ENCODE data around the gene KCNAB1. TPM values are rescaled to one million over a fixed set of nuclear protein-coding genes. Genes with fewer than 3 reads are reported as not detected.

Gene KCNAB1
- total and polyA plus RNA-seq, 2 of the 8 experiments (the other 6 are each of a cell fraction or from before 2014, with no cell fraction given): 0.51 to 2.3 TPM

DNA sequence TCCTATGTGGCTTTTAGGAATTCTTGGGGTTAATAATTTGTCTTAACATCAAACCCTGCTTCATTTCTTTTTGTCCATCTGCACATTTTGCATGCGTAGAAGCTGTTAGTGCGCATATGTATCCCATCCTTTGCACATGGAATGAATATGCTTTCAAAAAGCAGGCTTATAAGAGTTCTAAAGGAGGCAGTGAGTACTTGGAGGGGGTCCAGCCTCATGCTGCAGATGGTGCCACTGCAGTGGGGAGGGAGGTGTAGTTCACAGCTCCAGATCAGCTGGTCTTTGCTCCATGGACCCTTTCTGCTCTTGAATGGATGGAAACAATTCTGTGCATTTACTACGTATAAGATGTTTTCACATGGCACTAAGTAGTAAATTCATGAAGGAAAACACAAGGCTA is 455.3 kb downstream of the KCNAB1 start:
- no peak overlapping the region for H3K14ac ChIP-seq (ENCODE audit: insufficient read length)
- no peak overlapping the region for H3K4me3 ChIP-seq (ENCODE audit: extremely low read depth in 1 of 4, insufficient read depth in 2 of 4, low read depth in 3 of 4, low read length in 4 of 4)
- H3K27ac ChIP-seq (ENCODE audit: low read depth, low read length): no peak overlapping the region
- DNase-seq (ENCODE audit: low read depth in 1 of 2, low spot score in 2 of 2) (no peak), FAIRE-seq (no peak)
- no peak overlapping the region for H2BK15ac ChIP-seq (ENCODE audit: low read length)
- H2AFZ ChIP-seq (ENCODE audit: low read length): no peak overlapping the region
- no peaks in the 10 kb centered on the region for H3K27me3 ChIP-seq (replicated peaks in 1 of 4; ENCODE audit: control insufficient read depth in 3 of 4, extremely low read depth in 1 of 4, insufficient read depth in 3 of 4, low read length in 3 of 4)
- no peak overlapping the region for H3K23ac ChIP-seq (ENCODE audit: insufficient read length)
- H3K9me3 ChIP-seq (ENCODE audit: insufficient read depth in 2 of 2, low read depth in 1 of 2, low read length in 1 of 2): no peaks in the 10 kb centered on the region
- H3K79me2 ChIP-seq (ENCODE audit: control insufficient read depth in 1 of 2, insufficient read depth in 2 of 2, low read length in 2 of 2): no peaks in the 10 kb centered on the region
- ChIA-PET CTCF (ENCODE audit: partially characterized antibody) (interaction anchor here (0.6 to 1.5 kb wide), 4 partner anchors 81 to 1088 kb away, joined by 3 to 8 read pairs (median 3); no protein-coding TSS in a partner anchor), POLR2A (ENCODE audit: partially characterized antibody) (no interaction called here)
- no peak overlapping the region for H3K4me2 ChIP-seq (ENCODE audit: insufficient read depth in 1 of 2, low read depth in 2 of 2, low read length in 2 of 2)
- H3K4me1 ChIP-seq (replicated peaks in 1 of 4; ENCODE audit: control insufficient read depth in 3 of 4, insufficient read depth in 4 of 4, low read length in 3 of 4): peaks cover 0 to 3% (median under 1%) of the 10 kb centered on the region in 4 experiments; a peak in 2 of 7 replicates
- no peaks in the 10 kb centered on the region for H4K20me1 ChIP-seq (replicated peaks in 1 of 2; ENCODE audit: control insufficient read depth in 1 of 2, insufficient read depth in 2 of 2, low read length in 2 of 2)
- no peak overlapping the region for H3K9ac ChIP-seq (replicated peaks in 1 of 4; ENCODE audit: extremely low read depth in 1 of 4, low read depth in 3 of 4, low read length in 3 of 4)
- H2BK120ac ChIP-seq (replicated peaks; ENCODE audit: low read depth, low read length): no peak overlapping the region
- H3K4ac ChIP-seq (replicated peaks; ENCODE audit: insufficient read length, low read depth, low read length): no peak overlapping the region
- no peak overlapping the region for H2BK20ac ChIP-seq (ENCODE audit: low read length)
- H2BK5ac ChIP-seq (ENCODE audit: low read depth, low read length): no peak overlapping the region
- no peak overlapping the region for H3K18ac ChIP-seq (ENCODE audit: extremely low read depth, low read length)
- H4K5ac ChIP-seq (ENCODE audit: insufficient read length, low read depth, low read length): no peak overlapping the region
- H3K79me1 ChIP-seq (ENCODE audit: low read depth, low read length): no peaks in the 10 kb centered on the region
- H3K23me2 ChIP-seq (ENCODE audit: low read depth, low read length): no peaks in the 10 kb centered on the region; the same call in 1 of the 2 replicates
- no peak overlapping the region for H3K56ac ChIP-seq (replicated peaks; ENCODE audit: insufficient read length, low read depth, low read length)
- H4K91ac ChIP-seq (replicated peaks; ENCODE audit: insufficient read length, low read length): no peak overlapping the region
- H2AK5ac ChIP-seq (ENCODE audit: low read depth, low read length): no peak overlapping the region
- WGBS, 2 experiments (ENCODE audit: extremely low coverage in 1 of 2, insufficient coverage in 1 of 2, insufficient read length in 1 of 2, insufficient replicate concordance in 2 of 2, low coverage in 1 of 2, low lambda C conversion rate in 2 of 2, missing lambda C conversion rate in 1 of 2): 94% methylated on average over 3 of the region's 3 CpGs; no CpG with 5 or more reads in 1 of the 2 experiments
- H2BK12ac ChIP-seq (ENCODE audit: low read depth, low read length): no peak overlapping the region
- H3K36me3 ChIP-seq (ENCODE audit: control insufficient read depth in 2 of 4, insufficient read depth in 4 of 4, low read length in 3 of 4): no peaks in the 10 kb centered on the region
- no peak overlapping the region for H4K8ac ChIP-seq (ENCODE audit: extremely low read depth, insufficient read depth, low read length)
- TF ChIP-seq SAP30 (IDR thresholded peaks at IDR 0.05; ENCODE audit: insufficient read depth, insufficient replicate concordance, low read length) (no peak), NRF1 (IDR thresholded peaks at IDR 0.05; ENCODE audit: low read depth, low read length) (no peak), TAF1 (IDR thresholded peaks at IDR 0.05; ENCODE audit: low read depth, low read length) (no peak), TCF12 (IDR thresholded peaks at IDR 0.05; ENCODE audit: low read depth, low read length) (no peak), MAFK (IDR thresholded peaks at IDR 0.05; ENCODE audit: low read depth, low read length) (no peak), TEAD4 (IDR thresholded peaks at IDR 0.05; ENCODE audit: low read depth, low read length) (no peak), ZNF274 (IDR thresholded peaks at IDR 0.05; ENCODE audit: borderline replicate concordance, extremely low read depth, low read length) (no peak), KDM4A (IDR thresholded peaks at IDR 0.05; ENCODE audit: low read depth, low read length, severe bottlenecking) (no peak), KDM1A (IDR thresholded peaks at IDR 0.05; ENCODE audit: borderline replicate concordance, low read length) (no peak), SP1 (IDR thresholded peaks at IDR 0.05; ENCODE audit: low read depth, low read length) (no peak), SP4 (IDR thresholded peaks at IDR 0.05; ENCODE audit: low read length) (no peak), SIN3A (conservative IDR thresholded peaks at IDR 0.05 in 1 of 2, IDR thresholded peaks at IDR 0.05 in 1 of 2; ENCODE audit: low read depth in 1 of 2, low read length in 2 of 2) (no peak), BACH1 (IDR thresholded peaks at IDR 0.05; ENCODE audit: low read length) (no peak)
- TF ChIP-seq, protein P1, sequence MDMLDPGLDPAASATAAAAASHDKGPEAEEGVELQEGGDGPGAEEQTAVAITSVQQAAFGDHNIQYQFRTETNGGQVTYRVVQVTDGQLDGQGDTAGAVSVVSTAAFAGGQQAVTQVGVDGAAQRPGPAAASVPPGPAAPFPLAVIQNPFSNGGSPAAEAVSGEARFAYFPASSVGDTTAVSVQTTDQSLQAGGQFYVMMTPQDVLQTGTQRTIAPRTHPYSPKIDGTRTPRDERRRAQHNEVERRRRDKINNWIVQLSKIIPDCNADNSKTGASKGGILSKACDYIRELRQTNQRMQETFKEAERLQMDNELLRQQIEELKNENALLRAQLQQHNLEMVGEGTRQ (IDR thresholded peaks at IDR 0.05; ENCODE audit: low read length): no peak

Measured in H1 (cell line).